ENCODE data around the gene MT4. TPM values are rescaled to one million over a fixed set of nuclear protein-coding genes. Genes with fewer than 3 reads are reported as not detected.
A peak's percentile ranks its signal among the peaks of the same experiment; 100 is the strongest.

Gene MT4
- total and polyA plus RNA-seq, 4 donors = not detected

GRCh38 chr16:56617212-56618085, 52.6 kb downstream of the MT4 start:
- Histone ChIP-seq H3K9me3 (ENCODE audit: control insufficient read depth, low read length) (no peaks in the 10 kb centered on the region), H3K4me1 (ENCODE audit: control insufficient read depth in 1 of 2, insufficient read depth in 2 of 2, low read length in 2 of 2) (no peaks in the 10 kb centered on the region), H3K4me3 (ENCODE audit: low read length in 2 of 2) (peak overlapping the region in 1 of 2 donors; percentile 16), H3K27ac (ENCODE audit: low read depth in 1 of 2, low read length in 2 of 2) (peak overlapping the region in 1 of 2 donors; percentile 23), H3K36me3 (ENCODE audit: control insufficient read depth in 1 of 2, insufficient read depth in 2 of 2, low read length in 1 of 2) (no peaks in the 10 kb centered on the region), H3K27me3 (ENCODE audit: control insufficient read depth in 1 of 2, insufficient read depth in 2 of 2, low read length in 1 of 2) (no peaks in the 10 kb centered on the region)
- ATAC-seq (ENCODE audit: low FRiP score) (peak; percentile 92), DNase-seq (peak; percentile 91 to 93)
- intact Hi-C loops (cut with DNase I) = no loop called here
- WGBS, 2 donors = 2 to 3% methylated on average over 33 to 41 of the region's 41 CpGs

- no peak overlapping the region for H3K4me3 ChIP-seq (ENCODE audit: low read length in 2 of 2)
- H3K27ac ChIP-seq (ENCODE audit: low read depth in 1 of 2, low read length in 2 of 2) = no peak overlapping the region
- 87 to 90% methylated on average over 6 of the region's 6 CpGs for WGBS, 2 donors
- H3K9me3 ChIP-seq (ENCODE audit: control insufficient read depth, low read length) = no peaks in the 10 kb centered on the region
- H3K36me3 ChIP-seq (ENCODE audit: control insufficient read depth in 1 of 2, insufficient read depth in 2 of 2, low read length in 1 of 2) = no peaks in the 10 kb centered on the region
- DNase-seq = no peak
- intact Hi-C loops (cut with DNase I) = no loop called here
- no peak for ATAC-seq (ENCODE audit: low FRiP score)
- no peaks in the 10 kb centered on the region for H3K27me3 ChIP-seq (ENCODE audit: control insufficient read depth in 1 of 2, insufficient read depth in 2 of 2, low read length in 1 of 2)
- H3K4me1 ChIP-seq (ENCODE audit: control insufficient read depth in 1 of 2, insufficient read depth in 2 of 2, low read length in 2 of 2) = no peaks in the 10 kb centered on the region
These were observed 53.3 kb downstream of the MT4 start for GRCh38 chr16:56618138-56618537.

Other genes starting within 250 kb of the MT4 start
- 100 to 1,000 TPM; 112 to 124 TPM for gene AMFR, start 139.5 kb upstream of the MT4 start, total RNA-seq
- 10 to 100 TPM; 34.6 to 66.1 TPM for gene AMFR, start 139.5 kb upstream of the MT4 start, polyA plus RNA-seq
- 10 to 100 TPM; 72.6 to 79.3 TPM for gene NUDT21, start 113.7 kb upstream of the MT4 start, total RNA-seq
- 10 to 100 TPM; 21.0 to 31.8 TPM for gene NUDT21, start 113.7 kb upstream of the MT4 start, polyA plus RNA-seq
- 10 to 100 TPM; 30.7 to 33.5 TPM for gene OGFOD1, start 113.5 kb upstream of the MT4 start, total RNA-seq
- 10 to 100 TPM; 18.5 to 21.0 TPM for gene OGFOD1, start 113.5 kb upstream of the MT4 start, polyA plus RNA-seq
- 10 to 100 TPM; 40.3 to 41.0 TPM for gene BBS2, start 45.0 kb upstream of the MT4 start, total RNA-seq
- 100 to 1,000 TPM in 1 of 2 donors, 10 to 100 TPM in 1; 32.3 to 125 TPM for gene BBS2, start 45.0 kb upstream of the MT4 start, polyA plus RNA-seq
- gene MT3, start 24.5 kb downstream of the MT4 start, total RNA-seq = 1 to 10 TPM in 1 of 2 donors, not detected in 1; 1.6 TPM
- gene MT3, start 24.5 kb downstream of the MT4 start, polyA plus RNA-seq = not detected
- gene MT2A, start 43.5 kb downstream of the MT4 start, total RNA-seq = 1,000 to 10,000 TPM in 1 of 2 donors, 100 to 1,000 TPM in 1; 146 to 1,375 TPM
- gene MT2A, start 43.5 kb downstream of the MT4 start, polyA plus RNA-seq = 1,000 to 10,000 TPM in 1 of 2 donors, 100 to 1,000 TPM in 1; 320 to 1,681 TPM
- gene MT1E, start 60.7 kb downstream of the MT4 start, total RNA-seq = 100 to 1,000 TPM in 1 of 2 donors, 10 to 100 TPM in 1; 47.8 to 355 TPM
- gene MT1E, start 60.7 kb downstream of the MT4 start, polyA plus RNA-seq = 100 to 1,000 TPM; 185 to 606 TPM
- gene MT1M, start 67.6 kb downstream of the MT4 start, total RNA-seq = 100 to 1,000 TPM in 1 of 2 donors, 10 to 100 TPM in 1; 11.8 to 129 TPM
- gene MT1M, start 67.6 kb downstream of the MT4 start, polyA plus RNA-seq = 10 to 100 TPM; 40.1 to 72.2 TPM
- 10 to 100 TPM in 1 of 2 donors, 1 to 10 TPM in 1; 4.6 to 82.2 TPM for gene MT1A, start 73.6 kb downstream of the MT4 start, total RNA-seq
- gene MT1A, start 73.6 kb downstream of the MT4 start, polyA plus RNA-seq = 10 to 100 TPM in 1 of 2 donors, 1 to 10 TPM in 1; 7.0 to 16.2 TPM
- not detected for gene MT1B, start 86.8 kb downstream of the MT4 start, total RNA-seq
- not detected for gene MT1B, start 86.8 kb downstream of the MT4 start, polyA plus RNA-seq
- 10 to 100 TPM; 14.4 to 19.1 TPM for gene MT1F, start 92.9 kb downstream of the MT4 start, total RNA-seq
- gene MT1F, start 92.9 kb downstream of the MT4 start, polyA plus RNA-seq = 10 to 100 TPM in 1 of 2 donors, 1 to 10 TPM in 1; 9.0 to 81.1 TPM
- 10 to 100 TPM in 1 of 2 donors, 1 to 10 TPM in 1; 5.3 to 49.1 TPM for gene MT1G, start 103.0 kb downstream of the MT4 start, total RNA-seq
- 100 to 1,000 TPM in 1 of 2 donors, 10 to 100 TPM in 1; 13.9 to 118 TPM for gene MT1G, start 103.0 kb downstream of the MT4 start, polyA plus RNA-seq
- gene MT1H, start 104.7 kb downstream of the MT4 start, total RNA-seq = 1 to 10 TPM in 1 of 2 donors, not detected in 1; 1.6 TPM
- gene MT1H, start 104.7 kb downstream of the MT4 start, polyA plus RNA-seq = 10 to 100 TPM in 1 of 2 donors, 1 to 10 TPM in 1; 3.0 to 12.6 TPM
- gene MT1X, start 117.4 kb downstream of the MT4 start, total RNA-seq = 100 to 1,000 TPM in 1 of 2 donors, 10 to 100 TPM in 1; 62.0 to 559 TPM
- 1,000 to 10,000 TPM in 1 of 2 donors, 100 to 1,000 TPM in 1; 277 to 1,132 TPM for gene MT1X, start 117.4 kb downstream of the MT4 start, polyA plus RNA-seq
- gene NUP93, start 165.1 kb downstream of the MT4 start, total RNA-seq = 10 to 100 TPM; 53.7 to 57.5 TPM
- 10 to 100 TPM; 32.9 to 33.8 TPM for gene NUP93, start 165.1 kb downstream of the MT4 start, polyA plus RNA-seq

All from aorta (tissue), 5 donors.